Stomach (tissue), 4 donors: ENCODE measurements around the gene TSC1.

Experiments used
- EP300 ChIP-seq: sonication (generic); formaldehyde crosslinking; IDR thresholded peaks from one replicate; pipeline ENCODE4 v1.6.1; 2017; ENCODE audit warnings: antibody characterized with exemption
- POLR2AphosphoS5 ChIP-seq, 3 donors: sonication (generic); formaldehyde crosslinking; IDR thresholded peaks; one replicate each; pipeline ENCODE4 v1.6.1; 2016; ENCODE audit warnings: antibody characterized with exemption in 3 of 3
- TF ChIP-seq, protein P1 (sequence below), 7 experiments: fragments of 450-650 bp in 4 of 7; fragments of 200-600 bp in 3 of 7; sonication (generic) in 3 of 7; IDR thresholded peaks; one replicate each; pipeline ENCODE4 v1.5.1; 2016 to 2019; ENCODE audit warnings: antibody characterized with exemption in 7 of 7, control low read depth in 2 of 7, mild to moderate bottlenecking in 1 of 7

DNA sequence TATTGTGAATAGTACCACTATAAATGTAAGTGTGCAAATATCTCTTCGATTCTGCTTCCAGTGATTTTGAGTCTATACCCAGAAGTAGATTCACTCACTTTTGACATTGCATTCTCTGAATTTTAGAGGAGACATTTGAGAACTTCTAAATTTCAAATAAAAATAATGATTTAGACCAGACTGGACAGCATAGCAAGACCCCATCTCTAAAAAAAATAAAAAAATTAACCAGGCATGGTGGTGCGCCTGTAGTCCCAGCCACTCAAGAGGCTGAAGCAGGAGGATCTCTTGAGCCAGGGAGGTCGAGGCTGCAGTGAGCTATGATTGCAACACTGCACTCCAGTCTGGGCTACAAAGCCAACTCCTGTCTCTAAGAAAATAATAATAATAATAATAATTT, 32.2 kb upstream of the TSC1 start:
- TF ChIP-seq, protein P1, sequence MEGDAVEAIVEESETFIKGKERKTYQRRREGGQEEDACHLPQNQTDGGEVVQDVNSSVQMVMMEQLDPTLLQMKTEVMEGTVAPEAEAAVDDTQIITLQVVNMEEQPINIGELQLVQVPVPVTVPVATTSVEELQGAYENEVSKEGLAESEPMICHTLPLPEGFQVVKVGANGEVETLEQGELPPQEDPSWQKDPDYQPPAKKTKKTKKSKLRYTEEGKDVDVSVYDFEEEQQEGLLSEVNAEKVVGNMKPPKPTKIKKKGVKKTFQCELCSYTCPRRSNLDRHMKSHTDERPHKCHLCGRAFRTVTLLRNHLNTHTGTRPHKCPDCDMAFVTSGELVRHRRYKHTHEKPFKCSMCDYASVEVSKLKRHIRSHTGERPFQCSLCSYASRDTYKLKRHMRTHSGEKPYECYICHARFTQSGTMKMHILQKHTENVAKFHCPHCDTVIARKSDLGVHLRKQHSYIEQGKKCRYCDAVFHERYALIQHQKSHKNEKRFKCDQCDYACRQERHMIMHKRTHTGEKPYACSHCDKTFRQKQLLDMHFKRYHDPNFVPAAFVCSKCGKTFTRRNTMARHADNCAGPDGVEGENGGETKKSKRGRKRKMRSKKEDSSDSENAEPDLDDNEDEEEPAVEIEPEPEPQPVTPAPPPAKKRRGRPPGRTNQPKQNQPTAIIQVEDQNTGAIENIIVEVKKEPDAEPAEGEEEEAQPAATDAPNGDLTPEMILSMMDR (IDR thresholded peaks at IDR 0.05), result no peak
- no peak for TF ChIP-seq EP300
- no peak for TF ChIP-seq POLR2AphosphoS5 (IDR thresholded peaks at IDR 0.05)
